Ishikawa (cell line): ENCODE measurements around the gene PLEKHA3.

Experiments used
- CEBPB ChIP-seq: IDR thresholded peaks from 2 replicates; pipeline ENCODE4 v1.6.1; 2012
- CREB1 ChIP-seq: IDR thresholded peaks from 2 replicates; pipeline ENCODE4 v1.6.1; 2012; ENCODE audit warnings: low read depth
- EGR1 ChIP-seq: IDR thresholded peaks from 2 replicates; pipeline ENCODE4 v1.6.1; 2012
- EP300 ChIP-seq: IDR thresholded peaks from 2 replicates; pipeline ENCODE4 v1.6.1; 2012; ENCODE audit warnings: borderline replicate concordance
- FOXM1 ChIP-seq: IDR thresholded peaks from 2 replicates; pipeline ENCODE4 v1.6.1; 2012; ENCODE audit warnings: low read depth, borderline replicate concordance
- NFIC ChIP-seq: IDR thresholded peaks from 2 replicates; pipeline ENCODE4 v1.6.1; 2012
- RAD21 ChIP-seq: IDR thresholded peaks from 2 replicates; pipeline ENCODE4 v1.6.1; 2012; ENCODE audit warnings: low read depth
- TAF1 ChIP-seq: IDR thresholded peaks from 2 replicates; pipeline ENCODE4 v1.6.1; 2012; ENCODE audit warnings: low read depth, mild to moderate bottlenecking
- TCF12 ChIP-seq: IDR thresholded peaks from 2 replicates; pipeline ENCODE4 v1.6.1; 2012; ENCODE audit warnings: low read depth
- TEAD4 ChIP-seq: IDR thresholded peaks from 2 replicates; pipeline ENCODE4 v1.6.1; 2012
- YY1 ChIP-seq: IDR thresholded peaks from 2 replicates; pipeline ENCODE4 v1.6.1; 2012; ENCODE audit warnings: low read depth
- ZBTB7A ChIP-seq: IDR thresholded peaks from 2 replicates; pipeline ENCODE4 v1.6.1; 2012; ENCODE audit warnings: low read depth
- TF ChIP-seq, protein P1 (sequence below): IDR thresholded peaks from 2 replicates; pipeline ENCODE4 v1.6.1; 2012; ENCODE audit warnings: low read depth, mild to moderate bottlenecking
- TF ChIP-seq, protein P2 (sequence below): IDR thresholded peaks from 2 replicates; pipeline ENCODE4 v1.6.1; 2012
- TF ChIP-seq, protein P3 (sequence below): IDR thresholded peaks from 2 replicates; pipeline ENCODE4 v1.6.1; 2012

The PLEKHA3 gene

DNA sequence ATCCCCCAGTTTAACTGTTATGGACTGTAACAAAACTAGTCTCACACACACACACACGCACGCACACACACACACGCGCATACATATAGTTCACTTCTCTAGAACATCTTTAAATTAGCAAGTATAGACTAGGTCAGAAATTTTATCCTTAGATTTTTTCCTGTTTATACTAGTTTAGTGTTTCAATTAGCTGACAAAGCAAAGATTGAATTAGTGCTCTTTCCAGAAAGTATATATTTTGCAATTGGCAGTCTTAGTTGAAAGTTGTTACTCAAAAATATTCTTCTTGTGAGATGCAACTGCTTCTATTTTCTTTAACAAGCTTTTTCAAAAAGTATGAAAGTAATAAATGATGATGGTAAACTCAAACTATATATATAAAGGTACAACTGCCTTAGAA is 22.5 kb downstream of the PLEKHA3 start:
- TF ChIP-seq, protein P1, sequence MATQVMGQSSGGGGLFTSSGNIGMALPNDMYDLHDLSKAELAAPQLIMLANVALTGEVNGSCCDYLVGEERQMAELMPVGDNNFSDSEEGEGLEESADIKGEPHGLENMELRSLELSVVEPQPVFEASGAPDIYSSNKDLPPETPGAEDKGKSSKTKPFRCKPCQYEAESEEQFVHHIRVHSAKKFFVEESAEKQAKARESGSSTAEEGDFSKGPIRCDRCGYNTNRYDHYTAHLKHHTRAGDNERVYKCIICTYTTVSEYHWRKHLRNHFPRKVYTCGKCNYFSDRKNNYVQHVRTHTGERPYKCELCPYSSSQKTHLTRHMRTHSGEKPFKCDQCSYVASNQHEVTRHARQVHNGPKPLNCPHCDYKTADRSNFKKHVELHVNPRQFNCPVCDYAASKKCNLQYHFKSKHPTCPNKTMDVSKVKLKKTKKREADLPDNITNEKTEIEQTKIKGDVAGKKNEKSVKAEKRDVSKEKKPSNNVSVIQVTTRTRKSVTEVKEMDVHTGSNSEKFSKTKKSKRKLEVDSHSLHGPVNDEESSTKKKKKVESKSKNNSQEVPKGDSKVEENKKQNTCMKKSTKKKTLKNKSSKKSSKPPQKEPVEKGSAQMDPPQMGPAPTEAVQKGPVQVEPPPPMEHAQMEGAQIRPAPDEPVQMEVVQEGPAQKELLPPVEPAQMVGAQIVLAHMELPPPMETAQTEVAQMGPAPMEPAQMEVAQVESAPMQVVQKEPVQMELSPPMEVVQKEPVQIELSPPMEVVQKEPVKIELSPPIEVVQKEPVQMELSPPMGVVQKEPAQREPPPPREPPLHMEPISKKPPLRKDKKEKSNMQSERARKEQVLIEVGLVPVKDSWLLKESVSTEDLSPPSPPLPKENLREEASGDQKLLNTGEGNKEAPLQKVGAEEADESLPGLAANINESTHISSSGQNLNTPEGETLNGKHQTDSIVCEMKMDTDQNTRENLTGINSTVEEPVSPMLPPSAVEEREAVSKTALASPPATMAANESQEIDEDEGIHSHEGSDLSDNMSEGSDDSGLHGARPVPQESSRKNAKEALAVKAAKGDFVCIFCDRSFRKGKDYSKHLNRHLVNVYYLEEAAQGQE, result no peak
- TF ChIP-seq EP300 (no peak), YY1 (no peak), TEAD4 (no peak), TAF1 (no peak), EGR1 (no peak), RAD21 (no peak), CREB1 (no peak), NFIC (no peak), ZBTB7A (no peak), CEBPB (no peak)

DNA sequence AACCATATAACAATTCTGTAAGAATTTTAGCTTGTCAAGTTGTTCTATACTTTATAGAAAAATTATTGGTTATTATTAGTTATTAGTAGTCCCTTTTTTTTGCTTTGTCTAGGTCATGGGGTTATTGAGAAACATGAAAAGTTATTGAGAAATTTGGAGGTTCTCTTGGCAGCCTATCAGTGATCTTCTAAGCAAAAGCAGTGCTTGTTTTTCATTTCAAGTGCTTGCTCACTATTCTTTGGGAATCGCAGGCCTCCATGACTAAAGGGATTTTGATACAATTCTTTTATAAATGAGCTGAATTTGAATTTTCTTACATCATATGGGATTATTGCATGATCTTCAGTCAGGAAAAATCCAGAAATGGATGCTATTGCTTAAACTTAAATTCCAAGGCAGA is 25.8 kb downstream of the PLEKHA3 start:
- TF ChIP-seq TEAD4 (no peak), ZBTB7A (no peak), EGR1 (no peak), RAD21 (no peak), TCF12 (no peak), CREB1 (no peak), CEBPB (no peak), NFIC (no peak), EP300 (no peak), TAF1 (no peak), YY1 (no peak), FOXM1 (no peak)
- TF ChIP-seq, protein P2, sequence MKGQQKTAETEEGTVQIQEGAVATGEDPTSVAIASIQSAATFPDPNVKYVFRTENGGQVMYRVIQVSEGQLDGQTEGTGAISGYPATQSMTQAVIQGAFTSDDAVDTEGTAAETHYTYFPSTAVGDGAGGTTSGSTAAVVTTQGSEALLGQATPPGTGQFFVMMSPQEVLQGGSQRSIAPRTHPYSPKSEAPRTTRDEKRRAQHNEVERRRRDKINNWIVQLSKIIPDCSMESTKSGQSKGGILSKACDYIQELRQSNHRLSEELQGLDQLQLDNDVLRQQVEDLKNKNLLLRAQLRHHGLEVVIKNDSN, result no peak
- TF ChIP-seq, protein P3, sequence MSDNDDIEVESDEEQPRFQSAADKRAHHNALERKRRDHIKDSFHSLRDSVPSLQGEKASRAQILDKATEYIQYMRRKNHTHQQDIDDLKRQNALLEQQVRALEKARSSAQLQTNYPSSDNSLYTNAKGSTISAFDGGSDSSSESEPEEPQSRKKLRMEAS, result no peak
- TF ChIP-seq, protein P1, result no peak

DNA sequence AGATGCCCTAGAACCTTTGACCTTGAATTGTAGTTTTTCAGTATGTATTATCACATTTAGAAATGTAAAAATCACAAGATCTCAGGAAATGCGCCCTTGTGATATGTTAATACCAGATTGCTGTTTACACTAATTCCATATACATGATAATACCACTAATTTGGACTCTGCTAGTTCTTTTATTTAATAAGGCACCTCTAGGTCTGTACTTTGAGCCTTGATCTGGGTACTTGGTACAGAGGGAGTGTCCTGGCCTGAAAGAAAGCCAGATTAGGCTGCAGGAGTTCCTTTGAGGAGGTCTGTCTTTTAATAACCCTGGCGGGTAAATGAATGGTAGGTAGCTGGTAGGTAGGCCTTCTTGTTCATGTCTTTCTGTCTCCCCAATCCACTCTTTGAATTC is 26.3 kb downstream of the PLEKHA3 start:
- TF ChIP-seq, protein P2, result no peak
- TF ChIP-seq, protein P1, result no peak
- TF ChIP-seq CEBPB, result no peak
- TF ChIP-seq TCF12, result no peak
- no peak for TF ChIP-seq NFIC
- no peak for TF ChIP-seq TAF1
- TF ChIP-seq EP300, result no peak
- no peak for TF ChIP-seq TEAD4
- TF ChIP-seq, protein P3, result no peak
- TF ChIP-seq FOXM1, result no peak
- no peak for TF ChIP-seq CREB1

DNA sequence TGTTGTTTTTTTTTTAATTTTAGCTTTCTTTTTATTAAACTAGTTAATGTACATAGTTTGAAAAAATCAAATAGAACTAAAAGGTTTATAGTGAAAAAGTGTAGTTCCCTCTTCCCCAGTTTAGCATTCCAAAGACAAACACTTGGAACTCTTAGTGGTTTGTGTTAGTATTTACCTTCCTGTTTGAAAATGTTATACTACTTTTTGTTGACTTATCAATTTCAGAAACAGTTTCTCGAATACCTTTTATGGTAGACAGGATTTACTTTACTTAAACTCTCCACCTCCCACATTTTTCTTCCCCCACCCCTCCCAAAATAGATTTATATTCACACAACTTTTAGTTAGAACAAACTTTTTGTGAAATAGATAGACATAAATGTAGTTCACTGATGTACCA is 26.7 kb downstream of the PLEKHA3 start:
- TF ChIP-seq, protein P1, result no peak
- TF ChIP-seq YY1 (no peak), FOXM1 (no peak), TCF12 (no peak)
